ENCODE data around the gene SLC41A3.

The SLC41A3 gene

GRCh38 chr3:126083913-126084767 lies at the start of gene SLC41A3:
Gene SLC41A3, minus strand, starts transcription at chr3:126084124. Its CDS starts 15,905 bp downstream, at chr3:126068219.
- peak; percentile 83 for DNase-seq

GRCh38 chr3:126133606-126134005 lies 49.7 kb upstream of the SLC41A3 start:
- DNase-seq: no peak

GRCh38 chr3:126132751-126133511 lies 49.0 kb upstream of the SLC41A3 start:
- DNase-seq: peak; percentile 9

GRCh38 chr3:126131881-126132750 lies 48.2 kb upstream of the SLC41A3 start:
- no peak for DNase-seq

GRCh38 chr3:126130981-126131745 lies 47.2 kb upstream of the SLC41A3 start:
- DNase-seq: no peak

- DNase-seq: no peak
Observed at GRCh38 chr3:126130081-126130855, 46.3 kb upstream of the SLC41A3 start.

- no peak for DNase-seq
Observed at GRCh38 chr3:126129398-126129891, 45.5 kb upstream of the SLC41A3 start.

GRCh38 chr3:126128504-126129397 lies 44.8 kb upstream of the SLC41A3 start:
- DNase-seq: no peak

GRCh38 chr3:126127904-126128303 lies 44.0 kb upstream of the SLC41A3 start:
- DNase-seq: no peak

- no peak for DNase-seq
Observed at GRCh38 chr3:126127452-126127851, 43.5 kb upstream of the SLC41A3 start.

GRCh38 chr3:126126811-126127431 lies 43.0 kb upstream of the SLC41A3 start:
- no peak for DNase-seq

- DNase-seq: no peak
Observed at GRCh38 chr3:126126286-126126685, 42.4 kb upstream of the SLC41A3 start.

GRCh38 chr3:126125781-126126251 lies 41.9 kb upstream of the SLC41A3 start:
- DNase-seq: no peak

- no peak for DNase-seq
Observed at GRCh38 chr3:126125341-126125740, 41.4 kb upstream of the SLC41A3 start.

- DNase-seq: no peak
Observed at GRCh38 chr3:126124896-126125295, 41.0 kb upstream of the SLC41A3 start.

GRCh38 chr3:126124148-126124868 lies 40.4 kb upstream of the SLC41A3 start:
- no peak for DNase-seq

GRCh38 chr3:126121632-126122031 lies 37.7 kb upstream of the SLC41A3 start:
- no peak for DNase-seq

GRCh38 chr3:126121074-126121473 lies 37.1 kb upstream of the SLC41A3 start:
- DNase-seq: no peak

GRCh38 chr3:126119976-126120375 lies 36.1 kb upstream of the SLC41A3 start:
- DNase-seq: no peak
